NCI-H2227 (cell line): ENCODE data around the gene FBXO27.
"Not testable (repeated sequence)": the region's sequence is repeated elsewhere in the genome, so short reads cannot be mapped to it uniquely, and the experiment has no call there.

Experiments
- DNase-seq: peaks from one replicate; lab custom pipeline; 2025; ENCODE audit not compliant: unreplicated experiment; lab: John Stamatoyannopoulos, UW

Gene FBXO27

DNA sequence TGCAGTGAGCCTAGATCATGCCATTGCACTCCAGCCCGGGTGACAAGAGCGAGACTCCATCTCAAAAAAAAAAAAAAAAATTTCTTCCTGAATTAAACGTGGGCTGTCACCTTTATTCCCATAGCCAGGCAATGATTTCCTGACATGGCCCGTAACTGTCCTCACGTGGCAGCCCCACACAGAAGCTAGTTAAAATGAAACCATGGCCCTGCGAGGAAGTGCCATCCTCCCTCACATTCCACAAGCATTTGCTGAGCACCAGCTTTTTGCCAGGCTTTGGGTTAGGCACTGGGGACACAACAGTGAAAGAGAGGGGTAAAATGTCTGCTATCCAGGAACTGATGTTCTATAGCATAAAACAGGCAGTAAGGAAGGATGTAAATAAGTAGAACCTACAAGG is 13.2 kb upstream of the FBXO27 start:
- no peak for DNase-seq

DNA sequence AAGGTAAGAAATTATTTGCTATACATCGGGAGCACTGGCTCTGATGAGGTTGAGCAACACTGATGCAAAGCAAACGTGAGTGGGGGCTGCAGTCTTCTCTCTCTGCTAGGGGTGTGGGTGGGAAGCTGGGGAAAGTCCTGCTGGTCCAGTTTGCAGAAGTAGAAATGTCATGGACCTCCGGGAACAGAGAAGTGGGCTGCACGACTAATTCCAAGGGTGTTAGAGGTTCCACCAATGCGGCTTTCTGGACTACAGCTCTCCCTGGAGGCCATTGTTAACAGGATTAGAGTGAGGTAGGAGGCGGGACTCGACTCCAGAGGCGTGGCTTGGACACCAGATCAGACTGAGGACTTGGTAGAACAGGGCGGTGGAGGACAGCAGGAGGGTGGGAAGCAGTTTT is 5.7 kb upstream of the FBXO27 start:
- peak; percentile 91 for DNase-seq

DNA sequence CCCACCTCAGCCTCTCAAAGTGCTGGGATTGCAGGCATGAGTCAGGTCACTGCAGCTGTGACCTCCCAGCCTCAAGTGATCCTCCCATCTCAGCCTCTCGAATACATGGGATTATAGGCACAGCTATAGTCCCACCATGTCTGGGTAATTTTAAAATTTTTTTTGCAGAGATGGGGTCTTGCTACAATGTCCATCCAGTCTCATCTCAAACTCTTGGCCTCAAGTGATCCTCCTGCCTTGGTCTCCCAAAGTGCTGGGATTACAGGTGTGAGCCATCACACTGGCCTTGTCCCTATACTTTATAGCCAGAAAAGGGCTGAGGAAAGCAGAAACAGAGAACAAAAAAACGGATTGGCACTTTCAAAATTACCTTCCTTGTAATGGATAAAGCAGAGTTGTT is 4.8 kb upstream of the FBXO27 start:
- no peak for DNase-seq

DNA sequence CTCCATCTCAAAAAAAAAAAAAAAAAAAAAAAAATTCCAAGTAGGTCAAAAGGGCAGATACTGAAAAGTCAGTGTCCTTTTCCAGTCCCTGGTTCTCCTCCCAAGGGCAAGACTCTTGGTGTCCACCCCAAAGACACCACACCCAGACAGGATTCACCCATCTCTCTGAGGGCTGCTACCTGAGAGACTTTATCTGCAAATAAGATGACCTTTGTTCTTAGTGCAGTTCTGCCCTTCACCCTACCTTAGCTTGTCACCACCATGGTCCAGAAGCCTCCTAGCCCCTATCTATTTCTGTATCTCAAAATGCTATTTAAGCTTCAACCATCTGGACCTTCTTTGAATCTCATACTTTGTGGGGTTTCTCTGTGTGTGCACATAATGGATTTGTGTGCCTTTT is 4.2 kb upstream of the FBXO27 start:
- no peak for DNase-seq

DNA sequence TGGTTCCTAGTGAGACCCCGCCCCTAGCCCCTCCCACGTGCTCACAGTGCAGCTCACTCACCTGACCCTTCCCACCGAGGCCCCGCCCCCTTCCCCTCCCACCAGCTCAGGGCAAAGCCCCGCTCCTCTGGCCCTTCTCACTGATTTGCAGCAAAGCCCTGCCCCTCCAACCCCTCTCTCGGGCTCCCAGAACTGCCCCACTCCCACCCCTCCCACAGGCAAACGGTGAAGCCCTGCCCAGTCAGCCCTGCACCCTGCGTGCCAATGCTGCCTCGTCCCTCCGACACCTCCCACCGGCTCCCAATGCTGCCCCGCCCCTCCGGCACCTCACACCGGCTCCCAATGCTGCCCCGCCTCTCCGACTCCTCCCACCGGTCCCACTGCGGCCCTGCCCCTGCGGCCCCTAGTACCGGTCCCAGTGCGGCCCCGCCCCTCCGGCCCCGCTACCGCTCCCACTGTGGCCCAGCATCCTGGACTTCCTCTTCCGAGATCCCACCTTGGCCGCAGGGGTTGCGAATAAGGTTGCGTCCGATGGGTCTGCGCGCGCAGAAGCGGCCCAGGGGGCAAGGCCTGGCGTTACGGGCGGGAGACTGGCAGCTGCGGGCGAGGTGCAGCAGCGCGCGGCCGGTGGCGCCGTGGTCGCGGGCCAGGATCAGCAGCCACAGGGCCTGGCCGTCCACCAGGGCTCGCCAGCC is 834 bp downstream of the FBXO27 start:
- peak; percentile 100 for DNase-seq

DNA sequence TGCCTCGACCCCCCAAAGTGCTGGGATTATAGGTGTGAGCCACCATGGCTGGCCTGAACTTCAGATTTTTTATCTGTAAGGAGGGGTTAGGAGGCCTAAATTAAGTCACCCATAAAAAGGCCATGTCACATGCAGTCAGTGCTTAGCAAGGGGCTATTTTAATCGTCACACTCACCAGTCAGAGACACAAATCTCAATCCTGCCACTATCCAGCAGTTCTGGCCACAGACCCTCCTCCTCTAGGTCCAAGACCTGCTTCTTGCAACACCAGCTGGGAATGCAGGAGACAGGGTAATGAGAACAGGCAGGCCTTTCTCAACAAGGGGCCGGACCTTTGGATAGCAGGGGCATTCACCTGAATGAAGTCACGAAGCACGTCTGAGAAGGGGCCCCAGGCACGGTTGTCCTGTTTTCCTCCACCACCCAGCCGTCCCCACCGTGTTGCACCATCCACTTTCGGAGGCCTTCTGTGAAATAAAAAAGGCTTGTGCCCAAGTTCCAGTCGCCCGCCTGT is 1.4 kb downstream of the FBXO27 start:
- DNase-seq, result no peak

DNA sequence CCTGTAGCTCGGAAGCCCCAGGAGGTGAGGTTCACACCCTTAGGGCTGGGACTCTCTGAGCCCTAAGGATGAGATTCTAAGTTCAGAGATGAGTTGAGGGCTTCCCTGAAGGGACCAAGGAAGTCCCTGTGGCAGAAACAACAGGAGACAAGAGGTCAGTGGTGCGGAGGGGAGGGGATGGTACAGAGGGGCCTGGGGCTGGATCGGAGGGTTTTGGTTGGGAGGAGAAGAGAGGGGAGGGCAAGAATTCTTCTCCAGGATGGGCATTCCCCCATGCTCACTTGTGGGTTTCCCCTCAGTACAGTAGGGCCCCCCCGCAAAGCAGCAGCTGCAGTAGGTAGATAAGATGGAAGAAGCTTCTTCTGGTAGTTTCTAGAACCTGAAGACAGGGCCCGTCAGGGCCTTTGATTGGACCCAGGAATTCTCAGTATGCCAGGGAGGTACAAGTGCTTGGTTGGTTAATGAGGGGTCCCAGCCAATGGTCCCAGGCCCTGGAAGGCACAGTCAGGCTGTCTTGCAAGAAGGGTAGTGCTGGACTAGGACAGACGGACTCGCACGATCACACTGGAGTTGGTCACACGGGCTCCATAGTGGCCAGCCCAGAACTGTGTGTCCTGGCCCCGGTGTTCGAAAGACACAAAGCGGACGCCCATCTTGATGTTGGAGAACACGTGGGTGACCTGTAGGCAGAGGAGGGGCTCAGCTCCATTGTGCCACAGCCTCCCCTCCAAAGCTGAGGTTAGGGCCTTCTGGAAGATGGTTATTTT is 7.3 kb downstream of the FBXO27 start:
- no peak for DNase-seq

DNA sequence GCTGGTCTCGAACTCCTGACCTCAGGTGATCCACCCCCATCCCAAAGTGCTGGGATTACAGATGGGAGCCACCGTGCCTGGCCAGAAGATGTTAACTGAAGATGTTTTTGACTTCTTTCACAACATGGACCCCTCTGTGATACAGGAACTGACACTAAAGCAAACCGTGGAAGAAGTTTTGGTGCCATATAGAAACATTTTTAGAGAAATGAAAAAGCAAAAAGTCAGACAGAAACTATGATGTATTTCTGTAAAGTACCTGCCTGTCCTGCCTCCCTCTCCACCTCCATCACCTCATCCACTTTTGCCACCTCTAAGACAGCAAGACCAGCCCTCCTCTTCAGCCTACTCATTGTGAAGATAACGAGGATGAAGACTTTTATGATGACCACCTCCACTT is 11.3 kb downstream of the FBXO27 start:
- DNase-seq, result no peak

DNA sequence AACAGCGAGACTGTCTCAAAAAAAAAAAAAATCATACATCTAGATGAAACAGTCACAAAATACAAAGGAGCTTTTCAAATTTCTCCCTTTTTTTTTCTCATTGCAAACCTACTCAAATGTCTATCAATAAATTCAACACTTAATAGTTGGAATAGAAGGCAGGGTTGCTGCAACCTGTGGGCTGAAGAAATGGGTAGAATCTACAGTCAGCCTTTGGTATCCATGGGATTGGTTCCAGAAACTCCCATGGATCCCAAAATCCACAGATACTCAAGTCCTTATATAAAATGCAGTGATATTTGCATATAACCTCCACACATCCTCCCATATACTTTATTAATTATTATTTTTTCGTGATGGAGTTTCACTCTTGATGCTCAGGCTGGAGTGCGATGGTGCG is 14.7 kb downstream of the FBXO27 start:
- no peak for DNase-seq

DNA sequence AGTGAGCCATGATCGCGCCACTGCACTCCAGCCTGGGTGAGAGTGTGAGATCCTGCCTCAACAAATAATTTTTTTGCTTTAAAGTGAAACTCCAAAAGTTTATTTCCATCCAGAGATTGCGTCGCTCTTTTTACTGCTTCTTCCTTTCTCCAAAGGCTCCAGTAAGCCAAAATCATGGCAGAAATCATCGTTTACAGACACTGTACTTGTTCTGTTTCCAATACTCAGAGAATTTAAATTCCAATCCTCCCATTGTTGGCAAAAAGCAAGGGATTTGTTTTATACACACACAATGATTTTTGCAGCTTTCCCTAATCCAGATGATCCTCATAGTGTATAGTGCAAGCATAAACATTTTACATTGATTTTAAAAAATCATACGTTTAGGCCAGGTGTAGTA is 15.3 kb downstream of the FBXO27 start:
- DNase-seq, result no peak

DNA sequence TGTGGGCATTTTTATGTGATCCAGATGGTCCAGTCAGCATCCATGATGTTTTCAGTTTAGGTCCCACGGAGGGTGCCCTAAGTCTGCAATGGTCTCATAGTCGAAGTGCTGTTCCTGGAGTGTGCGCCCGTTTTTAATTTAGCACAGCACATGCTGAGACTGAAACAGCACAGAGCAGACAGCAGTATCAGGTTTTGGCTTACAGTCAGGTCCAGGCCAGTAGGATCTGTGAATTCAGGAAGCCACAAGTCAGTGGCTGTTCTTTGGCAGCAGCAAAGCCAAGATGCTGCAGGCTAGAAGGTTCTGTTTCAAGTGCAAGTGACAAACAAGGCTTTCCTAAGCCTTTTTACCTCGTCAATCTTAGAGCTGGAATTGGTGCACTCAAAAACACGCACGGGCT is 18.3 kb downstream of the FBXO27 start:
- no peak for DNase-seq

- DNase-seq, result no peak
Measured at GRCh38 chr19:39009001-39009400, 23.3 kb downstream of the FBXO27 start.

GRCh38 chr19:39008137-39008536 is 24.2 kb downstream of the FBXO27 start:
- no peak for DNase-seq

DNA sequence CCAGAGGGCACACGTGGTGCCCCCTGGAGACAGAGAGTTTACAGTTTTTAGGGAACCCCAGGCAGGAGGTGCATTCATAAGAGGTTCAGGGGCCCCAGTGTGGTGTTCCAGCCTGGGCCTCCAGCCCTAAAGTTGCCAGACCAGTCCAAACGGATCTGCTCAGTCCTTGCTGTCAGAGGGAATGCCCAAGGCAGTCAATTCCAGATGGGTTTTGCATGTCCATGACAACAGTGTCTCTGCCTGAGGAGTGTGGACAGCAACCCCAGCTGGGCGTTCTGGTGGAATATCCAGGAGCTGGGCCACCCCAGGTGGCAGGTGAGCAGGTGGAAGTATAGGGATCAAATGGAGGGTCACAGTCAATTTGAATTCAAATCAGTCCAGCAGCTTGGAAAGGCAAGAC is 25.3 kb downstream of the FBXO27 start:
- no peak for DNase-seq

DNA sequence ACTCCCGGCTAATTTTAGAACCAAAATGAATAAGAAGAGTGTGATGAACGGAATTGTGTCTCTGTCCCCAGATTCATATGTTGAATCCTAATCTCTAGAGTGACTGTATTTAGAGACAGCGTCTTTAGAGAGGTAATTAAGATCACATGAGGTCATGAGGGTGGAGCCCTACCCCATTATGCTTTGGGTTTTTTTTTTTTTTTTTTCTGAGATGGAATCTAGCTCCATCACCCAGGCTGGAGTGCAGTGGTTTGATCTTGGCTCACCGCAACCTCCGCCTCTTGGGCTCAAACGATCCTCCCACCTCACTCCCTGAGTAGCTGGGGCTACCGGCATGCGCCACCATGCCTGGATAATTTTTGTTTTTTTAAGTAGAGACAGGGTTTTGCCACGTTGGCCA is 27.9 kb downstream of the FBXO27 start:
- no peak for DNase-seq

GRCh38 chr19:39003796-39004195 is 28.6 kb downstream of the FBXO27 start:
- DNase-seq, result no peak

DNA sequence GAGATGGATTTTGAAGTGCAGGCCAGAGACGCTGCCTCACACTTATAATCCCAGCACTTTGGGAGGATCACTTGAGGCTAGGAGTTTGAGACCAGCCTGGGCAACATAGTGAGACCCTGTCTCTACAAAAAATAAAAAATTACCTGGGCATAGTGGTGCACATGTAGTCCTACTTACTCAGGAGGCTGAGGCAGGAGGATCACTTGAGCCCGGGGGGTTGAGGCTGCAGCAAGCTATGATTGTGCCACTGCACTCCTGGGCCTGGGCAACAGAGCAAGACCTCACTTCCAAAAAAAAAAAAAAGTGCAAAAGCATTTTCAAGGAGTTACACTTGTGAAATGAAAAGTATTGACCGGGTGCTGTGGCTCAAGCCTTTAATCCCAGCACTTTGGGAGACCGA is 29.2 kb downstream of the FBXO27 start:
- no peak for DNase-seq

GRCh38 chr19:39001041-39001440 is 31.3 kb downstream of the FBXO27 start:
- DNase-seq, result no peak

- DNase-seq, result not testable (repeated sequence)
Measured at GRCh38 chr19:38997576-38997975, 34.8 kb downstream of the FBXO27 start.

DNA sequence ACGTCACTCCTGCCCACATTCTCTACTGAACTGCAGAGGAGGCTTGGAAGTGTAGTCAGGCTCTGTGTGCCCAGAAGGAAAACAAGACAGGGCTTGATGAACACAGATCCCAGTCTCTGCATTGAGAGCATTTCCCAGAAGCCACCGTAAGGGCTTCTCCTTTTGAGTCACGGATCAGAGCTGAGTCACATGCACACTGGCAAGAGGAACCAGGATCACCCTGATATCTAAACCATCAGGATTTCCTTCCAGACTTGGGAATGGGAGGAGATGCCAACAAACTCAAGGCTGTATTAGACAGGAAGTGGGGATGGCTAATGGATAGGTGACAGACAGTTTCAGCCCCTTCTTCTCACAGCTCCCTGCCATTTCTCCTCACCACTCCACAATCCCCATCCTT is 39.1 kb downstream of the FBXO27 start:
- no peak for DNase-seq

GRCh38 chr19:38990949-38991697 is 41.2 kb downstream of the FBXO27 start:
- DNase-seq, result no peak

- not testable (repeated sequence) for DNase-seq
Measured at GRCh38 chr19:38989614-38990013, 42.7 kb downstream of the FBXO27 start.
